HG03039 (cell line): ENCODE results near the gene EYS.

Experiments
- ATAC-seq: cut with Tn5 transposase; IDR thresholded peaks from one replicate; pipeline ENCODE4 v1.9.1; 2021; ENCODE audit warnings: mild to moderate bottlenecking, moderate library complexity; ENCODE audit not compliant: unreplicated experiment

Gene EYS

GRCh38 chr6:64214373-64214772, 1492.7 kb downstream of the EYS start:
- no peak for ATAC-seq

- ATAC-seq, result no peak
Measured at GRCh38 chr6:64213697-64214096, 1493.3 kb downstream of the EYS start.

- ATAC-seq, result no peak
Measured at GRCh38 chr6:64197246-64197645, 1509.8 kb downstream of the EYS start.

- no peak for ATAC-seq
Measured at GRCh38 chr6:64186592-64186991, 1520.4 kb downstream of the EYS start.

- no peak for ATAC-seq
Measured at GRCh38 chr6:64185621-64186020, 1521.4 kb downstream of the EYS start.

GRCh38 chr6:64175296-64175695, 1531.7 kb downstream of the EYS start:
- ATAC-seq, result no peak

GRCh38 chr6:64170316-64170715, 1536.7 kb downstream of the EYS start:
- no peak for ATAC-seq

- no peak for ATAC-seq
Measured at GRCh38 chr6:64160486-64160885, 1546.5 kb downstream of the EYS start.

- no peak for ATAC-seq
Measured at GRCh38 chr6:64155063-64155462, 1552.0 kb downstream of the EYS start.

GRCh38 chr6:64146876-64147275, 1560.2 kb downstream of the EYS start:
- ATAC-seq, result no peak

- ATAC-seq, result no peak
Measured at GRCh38 chr6:64146094-64146493, 1560.9 kb downstream of the EYS start.

GRCh38 chr6:64145658-64146057, 1561.4 kb downstream of the EYS start:
- no peak for ATAC-seq

- no peak for ATAC-seq
Measured at GRCh38 chr6:64143101-64143500, 1563.9 kb downstream of the EYS start.

GRCh38 chr6:64141680-64142079, 1565.3 kb downstream of the EYS start:
- ATAC-seq, result no peak

- ATAC-seq, result no peak
Measured at GRCh38 chr6:64128301-64129024, 1578.6 kb downstream of the EYS start.

- ATAC-seq, result no peak
Measured at GRCh38 chr6:64123761-64124633, 1583.0 kb downstream of the EYS start.

- no peak for ATAC-seq
Measured at GRCh38 chr6:64122712-64123375, 1584.2 kb downstream of the EYS start.

GRCh38 chr6:64121011-64121565, 1585.9 kb downstream of the EYS start:
- no peak for ATAC-seq

- no peak for ATAC-seq
Measured at GRCh38 chr6:64113704-64114103, 1593.3 kb downstream of the EYS start.

- ATAC-seq, result no peak
Measured at GRCh38 chr6:64104051-64104450, 1603.0 kb downstream of the EYS start.

- no peak for ATAC-seq
Measured at GRCh38 chr6:64103480-64103879, 1603.5 kb downstream of the EYS start.
